HG03457 (cell line): ENCODE measurements around the gene ANKRD40.

Experiments used
- ATAC-seq: cut with Tn5 transposase; IDR thresholded peaks from one replicate; pipeline ENCODE4 v1.9.1; 2021; ENCODE audit warnings: moderate number of reproducible peaks; ENCODE audit not compliant: unreplicated experiment

ANKRD40 gene

GRCh38 chr17:50672071-50672470 lies 35.6 kb downstream of the ANKRD40 start:
- ATAC-seq: no peak

GRCh38 chr17:50668838-50669581 lies 38.7 kb downstream of the ANKRD40 start:
- no peak for ATAC-seq

- ATAC-seq: no peak
Measured at GRCh38 chr17:50668025-50668837, 39.5 kb downstream of the ANKRD40 start.

GRCh38 chr17:50667259-50668024 lies 40.3 kb downstream of the ANKRD40 start:
- no peak for ATAC-seq

GRCh38 chr17:50666316-50666715 lies 41.4 kb downstream of the ANKRD40 start:
- no peak for ATAC-seq

- no peak for ATAC-seq
Measured at GRCh38 chr17:50665838-50666237, 41.9 kb downstream of the ANKRD40 start.

- ATAC-seq: no peak
Measured at GRCh38 chr17:50664788-50665458, 42.8 kb downstream of the ANKRD40 start.

- ATAC-seq: no peak
Measured at GRCh38 chr17:50663812-50664374, 43.8 kb downstream of the ANKRD40 start.

GRCh38 chr17:50662632-50663225 lies 45.0 kb downstream of the ANKRD40 start:
- ATAC-seq: no peak

- no peak for ATAC-seq
Measured at GRCh38 chr17:50661795-50662391, 45.8 kb downstream of the ANKRD40 start.

- ATAC-seq: no peak
Measured at GRCh38 chr17:50661348-50661747, 46.4 kb downstream of the ANKRD40 start.

GRCh38 chr17:50660887-50661345 lies 46.8 kb downstream of the ANKRD40 start:
- ATAC-seq: no peak

GRCh38 chr17:50660042-50660886 lies 47.5 kb downstream of the ANKRD40 start:
- no peak for ATAC-seq

GRCh38 chr17:50659179-50659578 lies 48.5 kb downstream of the ANKRD40 start:
- ATAC-seq: no peak

- ATAC-seq: no peak
Measured at GRCh38 chr17:50658616-50659015, 49.1 kb downstream of the ANKRD40 start.

GRCh38 chr17:50657627-50658026 lies 50.1 kb downstream of the ANKRD40 start:
- no peak for ATAC-seq

GRCh38 chr17:50657054-50657453 lies 50.7 kb downstream of the ANKRD40 start:
- no peak for ATAC-seq

GRCh38 chr17:50656509-50656908 lies 51.2 kb downstream of the ANKRD40 start:
- no peak for ATAC-seq

GRCh38 chr17:50653738-50654137 lies 54.0 kb downstream of the ANKRD40 start:
- no peak for ATAC-seq
